ENCODE measurements around the gene MSRB3.

MSRB3 gene

DNA sequence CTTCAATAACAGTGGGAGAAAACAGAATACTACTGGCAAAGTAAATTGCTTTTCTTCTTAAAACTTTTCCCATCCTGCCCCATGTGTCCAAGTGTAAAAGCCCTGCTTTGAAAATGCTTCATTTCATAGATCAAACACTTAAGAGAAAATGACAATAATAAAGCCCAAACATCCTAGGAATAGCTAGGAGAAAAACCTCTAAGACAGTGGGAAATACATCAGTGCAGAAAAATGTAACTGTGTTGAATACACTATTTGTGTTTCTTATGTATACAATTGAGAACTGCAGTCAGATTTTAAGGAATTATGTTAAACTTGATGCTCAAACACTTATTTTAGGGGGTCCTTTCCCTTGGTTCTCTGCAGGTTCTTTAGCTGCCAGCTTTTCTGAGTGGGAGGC lies 181.1 kb downstream of the MSRB3 start:
- TF ChIP-seq CTCF (conservative IDR thresholded peaks at IDR 0.05; ENCODE audit: low read depth, low read length) = no peak
- DNase-seq (ENCODE audit: low read depth) = no peak

DNA sequence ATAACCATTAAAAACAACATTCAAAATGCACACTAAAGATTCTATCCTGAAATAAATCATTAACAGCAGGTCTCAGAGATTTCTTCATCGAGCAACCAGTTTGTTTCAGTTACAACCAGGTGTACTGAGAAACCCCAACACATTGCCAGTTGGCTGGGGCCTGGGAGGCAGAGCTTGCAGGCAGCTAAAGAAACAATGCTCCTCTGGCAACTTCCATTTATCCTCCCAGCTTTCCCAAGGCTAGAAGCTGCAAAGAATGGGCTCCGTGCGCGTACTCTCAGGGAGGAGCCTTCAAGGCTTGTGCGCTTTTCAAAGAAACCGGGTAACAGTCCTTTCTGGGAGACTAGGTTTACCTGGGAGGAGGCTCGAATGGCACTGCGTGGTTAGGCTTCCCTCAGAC lies 181.6 kb downstream of the MSRB3 start:
- TF ChIP-seq CTCF (conservative IDR thresholded peaks at IDR 0.05; ENCODE audit: low read depth, low read length) = no peak
- DNase-seq (ENCODE audit: low read depth) = no peak
- no peak overlapping the region for H3K4me3 ChIP-seq (ENCODE audit: low read depth, low read length)

More for the DNA sequence above, 181.1 kb downstream of the MSRB3 start:
- no peak overlapping the region for H3K4me3 ChIP-seq (ENCODE audit: low read depth, low read length)

DNA sequence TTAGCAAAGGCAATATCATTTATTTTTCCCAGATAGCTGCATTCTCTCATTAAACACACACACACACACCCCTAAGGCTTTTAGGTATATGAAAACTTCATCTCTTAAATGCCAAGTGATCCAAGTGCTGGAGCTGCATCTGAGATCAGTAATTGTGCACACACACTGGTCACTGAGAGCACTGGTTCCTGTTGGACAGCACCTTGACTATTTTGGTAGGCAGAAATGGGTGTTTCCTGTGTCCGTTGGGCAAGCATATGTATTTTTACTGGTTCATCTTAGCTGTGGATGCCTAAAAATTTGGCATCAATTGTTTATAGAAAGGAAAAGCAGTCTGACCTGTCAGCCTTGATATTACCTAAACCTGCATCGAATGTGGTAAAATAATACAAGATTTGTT lies 182.5 kb downstream of the MSRB3 start:
- H3K4me3 ChIP-seq (ENCODE audit: low read depth, low read length) = no peak overlapping the region
- DNase-seq (ENCODE audit: low read depth) = no peak
- no peak for TF ChIP-seq CTCF (conservative IDR thresholded peaks at IDR 0.05; ENCODE audit: low read depth, low read length)

GRCh38 chr12:65462484-65462883 lies 184.0 kb downstream of the MSRB3 start:
- no peak overlapping the region for H3K4me3 ChIP-seq (ENCODE audit: low read depth, low read length)
- TF ChIP-seq CTCF (conservative IDR thresholded peaks at IDR 0.05; ENCODE audit: low read depth, low read length) = no peak
- DNase-seq (ENCODE audit: low read depth) = no peak

DNA sequence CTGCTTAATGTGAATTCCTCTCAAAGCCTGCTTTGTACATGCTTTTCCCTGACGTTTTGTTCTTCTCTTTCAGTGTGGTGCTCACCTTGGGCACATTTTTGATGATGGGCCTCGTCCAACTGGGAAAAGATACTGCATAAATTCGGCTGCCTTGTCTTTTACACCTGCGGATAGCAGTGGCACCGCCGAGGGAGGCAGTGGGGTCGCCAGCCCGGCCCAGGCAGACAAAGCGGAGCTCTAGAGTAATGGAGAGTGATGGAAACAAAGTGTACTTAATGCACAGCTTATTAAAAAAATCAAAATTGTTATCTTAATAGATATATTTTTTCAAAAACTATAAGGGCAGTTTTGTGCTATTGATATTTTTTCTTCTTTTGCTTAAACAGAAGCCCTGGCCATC lies 184.6 kb downstream of the MSRB3 start:
- TF ChIP-seq CTCF (conservative IDR thresholded peaks at IDR 0.05; ENCODE audit: low read depth, low read length) = no peak
- no peak overlapping the region for H3K4me3 ChIP-seq (ENCODE audit: low read depth, low read length)

DNA sequence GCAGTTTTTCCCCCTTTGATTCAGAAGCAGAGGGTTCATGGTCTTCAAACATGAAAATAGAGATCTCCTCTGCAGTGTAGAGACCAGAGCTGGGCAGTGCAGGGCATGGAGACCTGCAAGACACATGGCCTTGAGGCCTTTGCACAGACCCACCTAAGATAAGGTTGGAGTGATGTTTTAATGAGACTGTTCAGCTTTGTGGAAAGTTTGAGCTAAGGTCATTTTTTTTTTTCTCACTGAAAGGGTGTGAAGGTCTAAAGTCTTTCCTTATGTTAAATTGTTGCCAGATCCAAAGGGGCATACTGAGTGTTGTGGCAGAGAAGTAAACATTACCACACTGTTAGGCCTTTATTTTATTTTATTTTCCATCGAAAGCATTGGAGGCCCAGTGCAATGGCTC lies 185.1 kb downstream of the MSRB3 start:
- H3K4me3 ChIP-seq (ENCODE audit: low read depth, low read length) = no peak overlapping the region
- no peak for TF ChIP-seq CTCF (conservative IDR thresholded peaks at IDR 0.05; ENCODE audit: low read depth, low read length)
- no peak for DNase-seq (ENCODE audit: low read depth)

More for the DNA sequence above, 184.6 kb downstream of the MSRB3 start:
- no peak for DNase-seq (ENCODE audit: low read depth)

DNA sequence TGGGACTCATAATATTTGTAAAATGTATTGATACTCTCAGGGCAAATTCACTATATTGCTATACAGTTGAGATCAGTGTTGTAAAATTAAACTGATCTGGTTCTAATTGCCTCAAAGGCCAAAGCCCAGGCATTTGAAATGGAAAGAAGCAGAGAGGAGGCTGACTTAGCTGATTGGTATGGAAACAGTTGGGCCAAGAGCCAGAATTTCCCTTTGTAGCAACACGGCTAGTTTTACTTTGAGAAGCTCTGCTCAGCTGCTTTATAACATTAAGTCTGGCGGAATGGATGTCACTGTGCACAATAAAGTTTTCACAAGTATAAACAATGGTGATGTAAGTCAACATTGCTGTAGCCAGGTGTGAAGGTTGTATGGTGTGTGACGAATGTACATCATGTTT lies 186.4 kb downstream of the MSRB3 start:
- peak; percentile 95 for DNase-seq (ENCODE audit: low read depth)
- no peak for TF ChIP-seq CTCF (conservative IDR thresholded peaks at IDR 0.05; ENCODE audit: low read depth, low read length)
- H3K4me3 ChIP-seq (ENCODE audit: low read depth, low read length) = no peak overlapping the region

All from choroid plexus epithelial cell (primary cell).